ENCODE measurements around the gene NUDT21. TPM values are rescaled to one million over a fixed set of nuclear protein-coding genes. Genes with fewer than 3 reads are reported as not detected.
"Not testable (repeated sequence)": the region's sequence is repeated elsewhere in the genome, so short reads cannot be mapped to it uniquely, and the experiment has no call there.

Gene NUDT21
- total and polyA plus RNA-seq, 5 donors: 23.0 to 80.7 (median 73.5) TPM

DNA sequence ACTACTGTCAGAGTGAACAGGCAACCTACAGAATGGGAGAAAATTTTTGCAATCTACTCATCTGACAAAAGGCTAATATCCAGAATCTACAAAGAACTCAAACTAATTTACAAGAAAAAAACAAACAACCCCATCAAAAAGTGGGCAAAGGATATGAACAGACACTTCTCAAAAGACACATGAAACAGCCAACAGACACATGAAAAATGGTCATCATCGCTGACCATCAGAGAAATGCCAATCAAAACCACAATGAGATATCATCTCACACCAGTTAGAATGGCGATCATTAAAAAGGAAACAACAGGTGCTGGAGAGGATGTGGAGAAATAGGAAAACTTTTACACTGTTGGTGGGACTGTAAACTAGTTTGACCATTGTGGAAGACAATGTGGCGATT, 54.4 kb downstream of the NUDT21 start:
- H3K27ac ChIP-seq (ENCODE audit: low read length); H3K4me1 ChIP-seq (ENCODE audit: control insufficient read depth, insufficient read depth, low read length); H3K27me3 ChIP-seq (ENCODE audit: control insufficient read depth, insufficient read depth); H3K9me3 ChIP-seq (ENCODE audit: control insufficient read depth, low read length); DNase-seq; ATAC-seq; intact Hi-C loops (cut with DNase I); H3K4me3 ChIP-seq (ENCODE audit: low read length): not testable (repeated sequence)
- 77% methylated on average over 3 of the region's 3 CpGs for WGBS

DNA sequence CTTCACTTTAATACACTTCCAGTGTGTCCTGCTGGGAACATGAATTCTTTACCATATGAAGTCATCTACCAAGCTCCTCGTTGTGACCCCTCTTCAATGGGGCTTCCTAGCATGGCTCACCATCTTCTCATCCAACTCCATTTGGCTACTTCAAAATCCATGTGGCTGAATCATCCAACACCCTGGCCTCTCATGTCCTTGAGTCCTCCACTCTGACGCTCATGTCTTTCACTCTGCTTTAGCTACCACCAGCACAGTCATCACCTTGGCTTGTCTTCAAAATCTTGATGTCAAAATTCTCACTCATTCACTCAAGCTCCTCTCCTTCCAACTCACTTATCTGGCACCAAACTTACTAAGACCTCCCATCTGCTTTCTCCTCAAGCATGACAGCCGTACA, 61.6 kb downstream of the NUDT21 start:
- no peak for DNase-seq
- no peak for ATAC-seq
- Histone ChIP-seq H3K27me3 (ENCODE audit: control insufficient read depth, insufficient read depth) (no peaks in the 10 kb centered on the region), H3K27ac (ENCODE audit: low read length) (no peak overlapping the region), H3K4me1 (ENCODE audit: control insufficient read depth, insufficient read depth, low read length) (no peaks in the 10 kb centered on the region), H3K9me3 (ENCODE audit: control insufficient read depth, low read length) (no peaks in the 10 kb centered on the region), H3K4me3 (ENCODE audit: low read length) (no peak overlapping the region)
- intact Hi-C loops (cut with DNase I): no loop called here
- WGBS: 88% methylated on average over 3 of the region's 3 CpGs

DNA sequence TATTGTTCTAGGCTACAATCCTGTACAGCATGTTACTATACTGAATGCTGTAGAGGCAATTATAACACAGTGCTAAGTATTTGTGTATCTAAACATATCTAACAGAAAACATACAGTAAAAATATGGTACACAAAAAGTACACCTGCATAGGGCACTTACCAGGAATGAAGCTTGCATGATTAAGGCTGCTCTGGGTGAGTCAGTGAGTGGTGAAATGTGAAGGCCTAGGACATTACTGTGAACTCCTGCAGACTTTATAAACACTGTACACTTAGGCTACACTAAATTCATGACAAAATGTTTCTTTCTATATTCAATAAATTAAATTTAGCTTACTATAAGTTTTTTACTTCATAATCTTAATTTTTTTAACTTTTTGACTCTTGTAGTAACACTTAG, 62.9 kb downstream of the NUDT21 start:
- Histone ChIP-seq H3K9me3 (ENCODE audit: control insufficient read depth, low read length) (no peaks in the 10 kb centered on the region), H3K27ac (ENCODE audit: low read length) (no peak overlapping the region), H3K4me3 (ENCODE audit: low read length) (no peak overlapping the region), H3K4me1 (ENCODE audit: control insufficient read depth, insufficient read depth, low read length) (no peaks in the 10 kb centered on the region), H3K27me3 (ENCODE audit: control insufficient read depth, insufficient read depth) (no peaks in the 10 kb centered on the region)
- intact Hi-C loops (cut with DNase I): no loop called here
- no peak for DNase-seq
- ATAC-seq: no peak

DNA sequence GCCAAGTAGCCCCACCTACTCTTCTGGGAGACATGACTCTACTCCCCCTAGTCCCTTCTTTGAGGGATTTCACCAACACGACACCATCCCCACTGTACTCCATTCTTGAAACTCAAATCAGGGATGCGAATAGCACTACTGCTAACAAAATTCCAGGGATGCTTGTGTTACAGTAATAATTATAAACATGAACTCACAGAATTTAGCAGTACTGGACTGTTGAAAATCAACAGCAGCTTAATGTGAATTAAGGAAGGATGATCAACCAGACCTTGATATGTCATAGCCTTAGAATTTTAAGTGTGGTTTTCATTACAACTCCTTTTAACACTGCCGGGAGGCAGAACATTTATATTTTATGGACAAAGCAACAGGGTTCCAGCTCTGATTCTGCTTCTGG, 63.7 kb downstream of the NUDT21 start:
- ATAC-seq (no peak), DNase-seq (no peak)
- Histone ChIP-seq H3K27me3 (ENCODE audit: control insufficient read depth, insufficient read depth) (no peaks in the 10 kb centered on the region), H3K4me1 (ENCODE audit: control insufficient read depth, insufficient read depth, low read length) (no peaks in the 10 kb centered on the region), H3K9me3 (ENCODE audit: control insufficient read depth, low read length) (no peaks in the 10 kb centered on the region), H3K27ac (ENCODE audit: low read length) (no peak overlapping the region), H3K4me3 (ENCODE audit: low read length) (no peak overlapping the region)
- 91% methylated on average over 3 of the region's 3 CpGs for WGBS
- intact Hi-C loops (cut with DNase I): no loop called here

DNA sequence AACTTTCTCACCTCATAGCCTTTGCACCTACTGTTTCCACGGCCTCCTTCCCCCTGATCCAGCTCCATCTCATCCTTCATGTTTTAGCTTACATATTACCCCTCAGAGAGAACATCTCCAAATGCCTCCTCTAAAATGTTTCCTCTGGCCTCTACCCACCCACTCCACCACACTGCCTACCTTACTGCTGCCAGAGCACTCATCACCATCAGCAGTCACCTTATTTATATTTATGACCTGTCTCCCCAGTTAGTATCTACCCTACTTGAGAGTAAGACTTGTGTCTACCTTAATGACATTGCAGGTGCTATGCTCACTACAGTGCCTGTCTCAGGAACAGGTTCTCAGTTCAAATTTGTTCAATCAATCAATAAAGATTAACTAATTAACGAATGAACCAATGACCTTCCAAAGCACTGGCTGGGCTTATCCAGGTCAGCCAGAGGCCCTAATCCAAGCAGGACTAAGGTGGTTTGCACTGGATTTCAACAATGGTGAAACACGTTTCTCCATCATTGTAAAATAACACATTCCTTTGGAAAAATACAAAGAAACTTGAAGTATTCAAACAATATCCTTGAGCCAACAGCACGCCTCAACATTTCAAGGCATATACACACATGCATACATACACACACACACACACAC, 66.9 kb downstream of the NUDT21 start:
- H3K27ac ChIP-seq (ENCODE audit: low read length): no peak overlapping the region
- ATAC-seq (no peak), DNase-seq (no peak)
- no peaks in the 10 kb centered on the region for H3K9me3 ChIP-seq (ENCODE audit: control insufficient read depth, low read length)
- 93% methylated on average over 4 of the region's 4 CpGs for WGBS
- H3K4me3 ChIP-seq (ENCODE audit: low read length): no peak overlapping the region
- H3K4me1 ChIP-seq (ENCODE audit: control insufficient read depth, insufficient read depth, low read length): no peaks in the 10 kb centered on the region
- intact Hi-C loops (cut with DNase I): no loop called here
- H3K27me3 ChIP-seq (ENCODE audit: control insufficient read depth, insufficient read depth): no peaks in the 10 kb centered on the region

DNA sequence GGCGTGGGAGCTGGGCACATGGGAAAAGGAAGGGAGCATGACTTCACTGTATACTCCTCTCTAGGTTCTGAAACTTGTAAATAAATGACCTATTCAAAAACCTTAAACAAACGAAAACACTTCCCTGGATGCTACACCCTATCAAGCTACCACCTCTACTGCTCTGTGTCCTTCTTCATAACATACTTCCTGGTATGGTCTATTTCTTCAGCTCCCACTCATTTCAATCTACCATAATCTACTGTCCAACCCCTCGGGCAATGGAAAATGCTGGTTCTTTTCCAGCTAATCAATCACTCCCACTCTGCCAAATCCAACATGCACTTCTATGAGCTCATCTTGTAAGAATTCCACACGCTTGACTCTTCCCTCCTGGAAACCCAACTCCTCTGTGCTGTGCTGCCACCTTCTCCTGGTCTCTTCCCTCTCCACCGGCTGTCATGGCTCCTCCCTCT, 68.2 kb downstream of the NUDT21 start:
- H3K4me1 ChIP-seq (ENCODE audit: control insufficient read depth, insufficient read depth, low read length): no peaks in the 10 kb centered on the region
- H3K27me3 ChIP-seq (ENCODE audit: control insufficient read depth, insufficient read depth): no peaks in the 10 kb centered on the region
- no peak overlapping the region for H3K27ac ChIP-seq (ENCODE audit: low read length)
- H3K9me3 ChIP-seq (ENCODE audit: control insufficient read depth, low read length): no peaks in the 10 kb centered on the region
- 72% methylated on average over 5 of the region's 5 CpGs for WGBS
- DNase-seq: no peak
- H3K4me3 ChIP-seq (ENCODE audit: low read length): no peak overlapping the region
- no peak for ATAC-seq
- intact Hi-C loops (cut with DNase I): no loop called here

DNA sequence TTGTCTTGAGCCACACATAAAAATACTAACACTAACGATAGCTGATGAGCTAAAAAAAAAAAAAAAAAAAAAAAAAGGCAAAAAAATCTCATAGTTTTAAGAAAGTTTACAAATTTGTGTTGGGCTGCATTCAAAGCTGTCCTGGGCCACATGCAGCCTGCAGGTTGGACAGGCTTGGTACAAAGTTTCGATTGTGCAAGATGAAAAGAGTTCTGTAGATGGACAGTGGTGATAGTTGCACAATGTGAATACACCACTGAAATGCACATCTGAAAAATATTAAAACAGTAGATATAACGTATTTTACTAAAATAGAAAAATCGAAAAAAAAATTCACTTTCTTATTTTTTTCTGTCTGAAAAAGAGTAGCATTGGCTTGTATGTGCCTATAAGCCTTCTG, 68.7 kb downstream of the NUDT21 start:
- Histone ChIP-seq H3K27me3 (ENCODE audit: control insufficient read depth, insufficient read depth) (no peaks in the 10 kb centered on the region), H3K4me3 (ENCODE audit: low read length) (no peak overlapping the region), H3K4me1 (ENCODE audit: control insufficient read depth, insufficient read depth, low read length) (no peaks in the 10 kb centered on the region), H3K27ac (ENCODE audit: low read length) (no peak overlapping the region), H3K9me3 (ENCODE audit: control insufficient read depth, low read length) (no peaks in the 10 kb centered on the region)
- intact Hi-C loops (cut with DNase I): no loop called here
- ATAC-seq (no peak), DNase-seq (no peak)
- WGBS: 98% methylated on average over 4 of the region's 4 CpGs

DNA sequence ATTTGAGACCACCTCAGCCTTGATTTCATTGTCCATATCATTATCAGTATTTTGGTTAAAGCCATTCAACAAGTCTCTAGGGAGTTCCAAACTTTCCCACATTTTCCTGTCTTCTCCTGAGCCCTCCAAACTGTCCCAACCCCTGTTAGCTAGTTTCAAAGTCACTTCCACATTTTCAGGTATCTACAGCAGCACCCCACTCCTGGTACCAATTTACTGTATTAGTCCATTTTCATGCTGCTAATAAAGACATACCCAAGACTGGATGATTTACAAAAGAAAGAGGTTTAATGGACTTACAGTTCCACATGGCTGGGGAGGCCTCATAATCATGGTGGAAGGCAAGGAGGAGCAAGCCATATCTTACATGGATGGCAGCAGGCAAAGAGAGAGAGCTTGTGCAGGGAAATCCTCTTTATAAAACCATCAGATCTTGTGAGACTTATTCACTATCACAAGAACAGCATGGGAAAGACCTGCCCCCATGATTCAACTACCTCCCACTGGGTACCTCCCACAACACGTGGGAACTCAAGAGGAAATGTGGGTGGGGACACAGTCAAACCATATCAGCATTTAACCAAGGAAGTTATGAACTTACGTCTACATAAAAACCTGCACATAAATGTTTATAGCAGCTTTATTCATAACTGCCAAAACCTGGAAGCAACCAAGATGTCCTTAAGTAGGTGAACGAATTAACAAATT, 70.2 kb downstream of the NUDT21 start:
- H3K4me3 ChIP-seq (ENCODE audit: low read length); H3K27ac ChIP-seq (ENCODE audit: low read length); H3K9me3 ChIP-seq (ENCODE audit: control insufficient read depth, low read length); DNase-seq; ATAC-seq; intact Hi-C loops (cut with DNase I); H3K27me3 ChIP-seq (ENCODE audit: control insufficient read depth, insufficient read depth); H3K4me1 ChIP-seq (ENCODE audit: control insufficient read depth, insufficient read depth, low read length): not testable (repeated sequence)
- WGBS: 97% methylated on average over 3 of the region's 3 CpGs

Other genes with a start within 250 kb of the NUDT21 start
- gene AMFR, start 25.8 kb downstream of the NUDT21 start, total RNA-seq: 100 to 1,000 TPM in 1 of 4 donors, 10 to 100 TPM in 3; 88.7 to 103 (median 93.5) TPM
- gene AMFR, start 25.8 kb downstream of the NUDT21 start, polyA plus RNA-seq: 52.3 TPM
- 10 to 100 TPM; 28.4 to 32.8 (median 30.2) TPM for gene OGFOD1, start 222 bp upstream of the NUDT21 start, total RNA-seq
- 15.5 TPM for gene OGFOD1, start 222 bp upstream of the NUDT21 start, polyA plus RNA-seq
- gene BBS2, start 68.7 kb upstream of the NUDT21 start, total RNA-seq: 10 to 100 TPM; 31.4 to 55.9 (median 39.8) TPM
- gene BBS2, start 68.7 kb upstream of the NUDT21 start, polyA plus RNA-seq: 37.7 TPM
- not detected for gene MT4, start 113.7 kb upstream of the NUDT21 start, total RNA-seq
- gene MT4, start 113.7 kb upstream of the NUDT21 start, polyA plus RNA-seq: not detected
- 1 to 10 TPM; 2.0 to 6.1 (median 3.3) TPM for gene MT3, start 138.2 kb upstream of the NUDT21 start, total RNA-seq
- gene MT3, start 138.2 kb upstream of the NUDT21 start, polyA plus RNA-seq: 24.7 TPM
- gene MT2A, start 157.3 kb upstream of the NUDT21 start, total RNA-seq: 100 to 1,000 TPM in 1 of 4 donors, 10 to 100 TPM in 3; 55.6 to 154 (median 83.4) TPM
- gene MT2A, start 157.3 kb upstream of the NUDT21 start, polyA plus RNA-seq: 140 TPM
- gene MT1E, start 174.4 kb upstream of the NUDT21 start, total RNA-seq: 10 to 100 TPM; 58.7 to 88.4 (median 68.4) TPM
- gene MT1E, start 174.4 kb upstream of the NUDT21 start, polyA plus RNA-seq: 129 TPM
- gene MT1M, start 181.3 kb upstream of the NUDT21 start, total RNA-seq: 10 to 100 TPM in 1 of 4 donors, 1 to 10 TPM in 3; 3.0 to 26.7 (median 6.6) TPM
- 18.0 TPM for gene MT1M, start 181.3 kb upstream of the NUDT21 start, polyA plus RNA-seq
- gene MT1A, start 187.3 kb upstream of the NUDT21 start, total RNA-seq: 10 to 100 TPM in 1 of 4 donors, 1 to 10 TPM in 3; 1.6 to 27.5 (median 6.0) TPM
- gene MT1A, start 187.3 kb upstream of the NUDT21 start, polyA plus RNA-seq: 73.4 TPM
- gene MT1B, start 200.6 kb upstream of the NUDT21 start, total RNA-seq: not detected
- not detected for gene MT1B, start 200.6 kb upstream of the NUDT21 start, polyA plus RNA-seq
- 1 to 10 TPM; 1.3 to 3.9 (median 2.7) TPM for gene MT1F, start 206.6 kb upstream of the NUDT21 start, total RNA-seq
- 3.7 TPM for gene MT1F, start 206.6 kb upstream of the NUDT21 start, polyA plus RNA-seq
- 1 to 10 TPM in 1 of 4 donors, under 1 TPM in 1, not detected in 2; 0.71 to 1.1 TPM for gene MT1G, start 216.7 kb upstream of the NUDT21 start, total RNA-seq
- gene MT1G, start 216.7 kb upstream of the NUDT21 start, polyA plus RNA-seq: 8.0 TPM
- not detected for gene MT1H, start 218.5 kb upstream of the NUDT21 start, total RNA-seq
- not detected for gene MT1H, start 218.5 kb upstream of the NUDT21 start, polyA plus RNA-seq
- gene MT1X, start 231.1 kb upstream of the NUDT21 start, total RNA-seq: 100 to 1,000 TPM in 3 of 4 donors, 10 to 100 TPM in 1; 75.7 to 367 (median 180) TPM
- gene MT1X, start 231.1 kb upstream of the NUDT21 start, polyA plus RNA-seq: 287 TPM